Endothelial cell of umbilical vein (primary cell): Measurements from ENCODE around the gene TMEM140. TPM values are rescaled to one million over a fixed set of nuclear protein-coding genes. Genes with fewer than 3 reads are reported as not detected.

Source experiments
- BruUV-seq: library from RNA; stranded (reverse); fragments of 400-500 nt; replicated peaks from 2 replicates; lab custom pipeline; 2021; lab: Mats Ljungman, UMichigan
- CTCF ChIA-PET: fragments of 300-600, 350-600 bp; sonication (Branson Sonifier 250); formaldehyde crosslinking; loops from one replicate; lab custom pipeline; 2021; ENCODE audit warnings: antibody characterized with exemption, inconsistent platforms; lab: Charles Lee
- POLR2A ChIA-PET: fragments of 300-600, 350-600 bp; sonication (Branson Sonifier 250); formaldehyde crosslinking; loops from one replicate; lab custom pipeline; 2021; ENCODE audit warnings: antibody characterized with exemption, inconsistent platforms; lab: Charles Lee
- DNase-seq: peaks from one replicate; pipeline ENCODE4 v3.0.0-alpha.2; 2011; ENCODE audit warnings: low read depth, low spot score
- FAIRE-seq: peaks from 2 replicates; lab custom pipeline; 2011; peaks lifted over from hg19 to GRCh38; lab: Jason Lieb, UNC
- H2AFZ ChIP-seq: 2 replicates; pipeline ENCODE4 v1.6.0; 2012; ENCODE audit warnings: low read depth, low read length, control low read depth, inconsistent platforms
- H3K27ac ChIP-seq: 2 replicates; pipeline ENCODE4 v1.5.1; 2011; ENCODE audit warnings: low read depth, mild to moderate bottlenecking, control low read depth, low read length, moderate library complexity; ENCODE audit not compliant: insufficient read depth
- H3K27me3 ChIP-seq, 2 experiments: 2 replicates each; pipeline versions ENCODE4 v1.6.0 to v1.6.1; 2011; ENCODE audit warnings: low read length in 2 of 2, mixed read lengths in 1 of 2; ENCODE audit not compliant: control insufficient read depth in 2 of 2, insufficient read depth in 2 of 2
- H3K36me3 ChIP-seq, 2 experiments: 2 replicates in 1 of 2; 3 replicates in 1 of 2; pipeline ENCODE4 v1.5.1; 2011; ENCODE audit warnings: low read length in 2 of 2, mild to moderate bottlenecking in 1 of 2, moderate library complexity in 1 of 2; ENCODE audit not compliant: control insufficient read depth in 2 of 2, insufficient read depth in 2 of 2; ENCODE audit errors: extremely low read depth in 1 of 2
- H3K4me1 ChIP-seq: 3 replicates; pipeline ENCODE4 v1.5.1; 2011; ENCODE audit warnings: mild to moderate bottlenecking, low read length; ENCODE audit not compliant: control insufficient read depth, insufficient read depth; ENCODE audit errors: extremely low read depth
- H3K4me2 ChIP-seq: 2 replicates; pipeline ENCODE4 v1.6.1; 2011; ENCODE audit warnings: low read length, control low read depth, mixed read lengths; ENCODE audit not compliant: insufficient read depth
- H3K4me3 ChIP-seq, 3 experiments: fragments of 200-600 bp in 1 of 3; sonication (generic), shearing (Covaris generic) in 1 of 3; replicated peaks in 1 of 3; 2 replicates each; pipeline ENCODE4 v1.5.1; 2011 to 2016; ENCODE audit warnings: control low read depth in 3 of 3, low read length in 3 of 3, mild to moderate bottlenecking in 2 of 3, inconsistent platforms in 1 of 3, low read depth in 1 of 3, moderate library complexity in 1 of 3; ENCODE audit not compliant: insufficient read depth in 1 of 3
- H3K79me2 ChIP-seq: 2 replicates; pipeline ENCODE4 v1.6.0; 2012; ENCODE audit warnings: low read length, inconsistent platforms; ENCODE audit not compliant: control insufficient read depth, insufficient read depth
- H3K9ac ChIP-seq: replicated peaks from 2 replicates; pipeline ENCODE3; 2011; ENCODE audit warnings: low read length, control low read depth; ENCODE audit not compliant: insufficient read depth; ENCODE audit errors: extremely low read depth
- H3K9me1 ChIP-seq: replicated peaks from 3 replicates; pipeline ENCODE4 v1.6.0; 2011; ENCODE audit warnings: mild to moderate bottlenecking, low read length; ENCODE audit not compliant: control insufficient read depth, insufficient read depth; ENCODE audit errors: extremely low read depth
- H3K9me3 ChIP-seq: replicated peaks from 2 replicates; pipeline ENCODE4 v1.5.1; 2012; ENCODE audit warnings: low read length, inconsistent platforms; ENCODE audit not compliant: control insufficient read depth, insufficient read depth
- H4K20me1 ChIP-seq: replicated peaks from 2 replicates; pipeline ENCODE3; 2011; ENCODE audit warnings: mild to moderate bottlenecking, low read length; ENCODE audit not compliant: control insufficient read depth, insufficient read depth; ENCODE audit errors: extremely low read depth
- CTCF ChIP-seq, 2 donors: IDR thresholded peaks; 1 replicate in 1 of 2; 2 replicates in 1 of 2; pipeline ENCODE4 v1.5.1; 2011; ENCODE audit warnings: low read length in 2 of 2, mild to moderate bottlenecking in 2 of 2, moderate library complexity in 2 of 2, control low read depth in 1 of 2, inconsistent platforms in 1 of 2, low read depth in 1 of 2; ENCODE audit not compliant: insufficient read depth in 1 of 2; ENCODE audit errors: extremely low read depth in 1 of 2
- EZH2 ChIP-seq: IDR thresholded peaks from 2 replicates; pipeline ENCODE4 v1.6.1; 2012; ENCODE audit warnings: borderline replicate concordance, low read depth, mild to moderate bottlenecking, moderate library complexity, low read length, inconsistent platforms; ENCODE audit not compliant: severe bottlenecking
- FOS ChIP-seq: IDR thresholded peaks from 2 replicates; pipeline ENCODE4 v1.6.1; 2011; ENCODE audit warnings: mild to moderate bottlenecking, low read length, moderate library complexity, borderline replicate concordance; ENCODE audit not compliant: insufficient read depth
- GATA2 ChIP-seq: IDR thresholded peaks from 2 replicates; pipeline ENCODE4 v1.7.0; 2011; ENCODE audit warnings: low read depth, mild to moderate bottlenecking, moderate library complexity, mixed read lengths, low read length; ENCODE audit not compliant: insufficient read length, insufficient read depth
- JUN ChIP-seq: IDR thresholded peaks from 2 replicates; pipeline ENCODE4 v1.6.1; 2011; ENCODE audit warnings: borderline replicate concordance, low read depth; ENCODE audit not compliant: insufficient read length, insufficient read depth
- MAX ChIP-seq: IDR thresholded peaks from 2 replicates; pipeline ENCODE4 v1.6.1; 2011; ENCODE audit not compliant: insufficient read depth, insufficient read length
- MYC ChIP-seq: IDR thresholded peaks from one replicate; pipeline ENCODE4 v1.6.1; 2011; ENCODE audit warnings: mild to moderate bottlenecking, low read depth, low read length
- POLR2A ChIP-seq: IDR thresholded peaks from 2 replicates; pipeline ENCODE4 v1.6.1; 2012; ENCODE audit warnings: low read depth, mild to moderate bottlenecking, control low read depth, low read length
- POLR2AphosphoS5 ChIP-seq: IDR thresholded peaks from 2 replicates; pipeline ENCODE4 v1.6.1; 2012; ENCODE audit warnings: low read depth, mild to moderate bottlenecking, control low read depth, low read length, moderate library complexity; ENCODE audit not compliant: insufficient read depth
- dilution Hi-C: fragments of 300-500 bp; cut with MboI; formaldehyde crosslinking; loops from one replicate; pipeline ENCODE4 v1.15.0; 2019; ENCODE audit warnings: low sequenced_read_pairs; ENCODE audit not compliant: extremely low pct_ligation_motif_present
- intact Hi-C: fragments of 100-400 bp; cut with micrococcal nuclease; formaldehyde crosslinking; loops from one replicate; pipeline ENCODE4 v1.10.0; 2022
- polyA plus RNA-seq, 4 experiments: library from polyadenylated mRNA; depleted of rRNA in 3 of 4; stranded (reverse) in 3 of 4; unstranded in 1 of 4; fragments of >200 nt; gene quantifications; 2 replicates each; pipeline versions ENCODE4 v1.2.1 to v1.2.3, GENCODE V29; 2011 to 2012; ENCODE audit warnings: missing spikeins in 1 of 4
- total RNA-seq: library from RNA; stranded (reverse); gene quantifications from 2 replicates; pipeline ENCODE4 v1.2.3, GENCODE V29; 2021

TMEM140 gene
- total and polyA plus RNA-seq, 2 donors (not counting 3 experiments of a cell fraction or from before 2014, with no cell fraction given): 17.9 to 26.5 TPM

DNA sequence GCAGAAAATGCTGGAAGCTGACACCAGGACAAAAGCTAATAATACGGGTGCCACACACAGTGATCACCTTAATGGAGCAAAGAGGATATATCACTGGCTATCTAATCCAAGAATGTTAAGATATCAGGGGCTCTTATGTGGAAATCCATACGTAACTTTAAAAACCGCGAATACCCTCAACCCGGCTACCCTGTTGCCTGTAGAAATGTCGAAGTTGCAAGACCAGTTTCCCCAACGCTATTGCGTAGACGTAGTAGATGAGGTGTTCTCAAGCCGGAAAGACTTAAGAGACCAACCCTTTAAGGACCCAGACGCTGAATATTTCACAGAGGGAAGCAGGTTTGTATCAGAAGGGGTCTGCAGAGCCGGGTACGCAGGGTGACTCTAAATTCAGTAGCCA is 30.5 kb downstream of the TMEM140 start:
- Histone ChIP-seq H2AFZ (no peak overlapping the region), H3K9me1 (no peaks in the 10 kb centered on the region), H4K20me1 (no peaks in the 10 kb centered on the region), H3K4me1 (no peaks in the 10 kb centered on the region), H3K27me3 (no peaks in the 10 kb centered on the region), H3K4me3 (no peak overlapping the region), H3K79me2 (no peaks in the 10 kb centered on the region), H3K9ac (no peak overlapping the region), H3K36me3 (no peaks in the 10 kb centered on the region), H3K27ac (no peak overlapping the region), H3K4me2 (no peak overlapping the region), H3K9me3 (peaks cover 15% of the 10 kb centered on the region)
- TF ChIP-seq MYC: no peak
- TF ChIP-seq JUN: no peak
- no peak for TF ChIP-seq FOS
- no peak for TF ChIP-seq MAX
- TF ChIP-seq EZH2: no peak
- TF ChIP-seq POLR2A: no peak
- TF ChIP-seq POLR2AphosphoS5: no peak
- no peak for TF ChIP-seq GATA2
- TF ChIP-seq CTCF (IDR thresholded peaks at IDR 0.05; ENCODE audit: extremely low read depth in 1 of 2, insufficient read depth in 1 of 2, low read depth in 1 of 2, low read length in 2 of 2): no peak
- CTCF ChIA-PET: interaction anchor here (0.7 kb wide), 1 partner anchor 40 kb away, joined by 3 read pairs; no protein-coding TSS in a partner anchor
- dilution Hi-C loops: no loop called here
- no TSS peak for BruUV-seq
- intact Hi-C loops: no loop called here
- FAIRE-seq (no peak), DNase-seq (no peak)
- POLR2A ChIA-PET: no interaction called here
